Caki2 (cell line): ENCODE measurements around the gene CACNG1. TPM values are rescaled to one million over a fixed set of nuclear protein-coding genes. Genes with fewer than 3 reads are reported as not detected.

Experiments used
- DNase-seq: peaks from one replicate; pipeline ENCODE4 v3.0.0-alpha.2; 2015; ENCODE audit warnings: low read depth
- in situ Hi-C: cut with HindIII; loops from 2 replicates; pipeline ENCODE4 v1.10.0; 2016; ENCODE audit warnings: low sequenced_read_pairs, low pct_unique_long_range_greater_than_20kb, mixed read lengths
- total RNA-seq: library from RNA; depleted of rRNA; stranded (reverse); fragments of >200 nt; shearing (Covaris generic); gene quantifications from 2 replicates; pipeline ENCODE4 v1.2.3, GENCODE V29; 2014; ENCODE audit warnings: low replicate concordance; rRNA removed

The CACNG1 gene, protein sequence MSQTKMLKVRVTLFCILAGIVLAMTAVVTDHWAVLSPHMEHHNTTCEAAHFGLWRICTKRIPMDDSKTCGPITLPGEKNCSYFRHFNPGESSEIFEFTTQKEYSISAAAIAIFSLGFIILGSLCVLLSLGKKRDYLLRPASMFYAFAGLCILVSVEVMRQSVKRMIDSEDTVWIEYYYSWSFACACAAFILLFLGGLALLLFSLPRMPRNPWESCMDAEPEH
- not detected in 2 replicates for total RNA-seq

DNA sequence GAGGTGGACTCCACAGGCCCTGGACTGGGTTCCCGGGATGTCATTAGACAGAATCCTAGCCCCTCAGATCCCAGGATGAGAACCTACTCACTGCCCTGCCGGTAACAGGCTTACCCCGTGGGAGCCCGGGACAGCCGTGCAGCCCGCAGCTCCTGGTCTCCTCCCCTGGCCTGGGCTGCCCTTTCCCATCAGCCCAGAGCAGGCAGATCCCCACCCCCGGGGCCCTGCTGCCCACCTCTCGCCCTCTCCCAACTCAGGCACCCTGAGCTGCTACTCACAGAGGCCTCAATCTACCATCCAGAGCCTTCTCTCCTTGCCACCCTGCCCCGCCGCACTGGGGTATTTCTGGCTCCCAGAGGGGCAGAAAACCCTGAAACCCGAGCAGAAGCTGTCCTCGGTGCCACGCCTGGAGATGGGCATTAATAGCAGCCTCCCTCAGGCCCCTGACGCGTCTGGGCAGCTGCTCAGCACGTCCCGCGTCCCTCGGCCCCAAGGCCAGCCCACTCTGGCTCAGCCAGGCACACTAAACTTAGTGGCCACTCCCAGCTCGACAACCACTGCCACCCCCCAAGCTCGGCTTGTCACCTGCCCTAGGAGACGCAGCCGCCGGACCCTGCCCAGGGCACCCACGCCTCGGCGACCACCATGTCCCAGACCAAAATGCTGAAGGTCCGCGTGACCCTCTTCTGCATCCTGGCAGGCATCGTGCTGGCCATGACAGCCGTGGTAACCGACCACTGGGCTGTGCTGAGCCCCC, at the start of gene CACNG1:
TSS of gene CACNG1 (plus strand) at position 539 of the 757 bp plus-strand sequence. CDS start at position 646, 107 bp downstream.
- in situ Hi-C loops: no loop called here
- DNase-seq: no peak

DNA sequence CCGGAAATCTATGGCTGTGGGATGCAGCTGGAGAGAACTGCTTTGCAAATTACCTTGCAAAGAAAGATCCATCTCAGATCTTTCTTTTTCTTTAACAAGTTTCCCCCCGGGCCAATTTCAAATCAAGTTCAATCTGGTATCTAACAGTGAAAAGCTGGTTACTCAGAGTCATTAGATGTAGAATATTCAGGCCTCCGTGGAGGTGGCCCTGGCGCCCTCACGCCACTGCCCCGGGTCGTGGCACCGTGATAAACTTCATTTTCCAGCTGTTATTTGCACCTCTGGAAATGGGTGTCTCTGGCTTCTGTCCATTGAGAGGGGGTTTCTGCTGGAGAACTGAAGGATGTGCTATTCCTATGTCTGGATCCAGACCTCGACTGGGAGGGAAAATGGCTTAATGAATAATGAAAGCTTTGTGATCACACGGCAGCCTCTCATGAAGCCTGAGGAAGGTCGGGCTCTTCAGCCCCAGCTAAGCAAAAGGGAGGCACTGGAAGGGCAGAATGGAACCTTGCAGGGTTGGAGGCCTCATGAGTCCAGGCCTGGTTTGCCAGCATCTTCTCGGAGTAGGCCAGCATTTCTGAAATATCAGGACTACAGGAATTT, 49.3 kb upstream of the CACNG1 start:
- in situ Hi-C loops: no loop called here
- no peak for DNase-seq

DNA sequence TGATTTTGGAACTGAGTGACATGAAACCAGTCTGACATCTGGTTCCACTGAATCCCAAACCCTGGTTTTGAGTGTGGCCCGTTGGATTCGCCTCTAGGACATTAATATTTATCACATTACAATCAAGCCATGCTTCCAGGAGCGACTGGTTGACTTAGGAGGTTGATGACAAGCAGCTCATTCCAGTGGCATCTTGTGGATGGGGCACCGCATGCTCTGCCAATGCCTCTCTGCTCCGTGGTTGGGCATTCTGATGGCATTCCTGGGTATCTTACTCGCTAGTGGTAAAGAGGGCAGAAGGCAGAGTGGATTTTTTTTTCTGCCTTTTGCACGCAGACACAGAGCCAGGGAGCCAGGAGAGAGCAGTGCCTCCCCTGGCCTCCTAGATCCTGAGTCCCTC, 48.4 kb upstream of the CACNG1 start:
- no peak for DNase-seq
- in situ Hi-C loops: no loop called here

DNA sequence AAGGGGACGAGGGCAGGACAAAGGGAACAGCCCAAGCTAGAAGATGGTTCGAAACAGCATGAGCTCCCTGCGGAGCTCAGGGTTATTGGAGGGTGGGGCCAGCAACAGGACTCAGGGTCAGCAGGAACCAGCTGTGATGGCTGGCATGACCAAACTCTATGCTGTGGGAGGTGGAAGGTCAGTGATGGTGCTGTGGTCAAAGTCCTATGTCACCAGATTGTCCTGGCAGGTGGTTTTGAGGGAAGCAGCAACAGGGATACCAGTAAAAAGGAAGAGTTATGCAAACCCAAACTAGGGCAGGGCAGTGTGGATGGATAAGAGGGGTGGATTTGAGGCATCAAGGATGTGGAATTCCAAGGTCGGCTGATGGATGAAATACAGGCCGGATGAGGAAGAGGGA, 47.4 kb upstream of the CACNG1 start:
- in situ Hi-C loops: no loop called here
- DNase-seq: no peak

DNA sequence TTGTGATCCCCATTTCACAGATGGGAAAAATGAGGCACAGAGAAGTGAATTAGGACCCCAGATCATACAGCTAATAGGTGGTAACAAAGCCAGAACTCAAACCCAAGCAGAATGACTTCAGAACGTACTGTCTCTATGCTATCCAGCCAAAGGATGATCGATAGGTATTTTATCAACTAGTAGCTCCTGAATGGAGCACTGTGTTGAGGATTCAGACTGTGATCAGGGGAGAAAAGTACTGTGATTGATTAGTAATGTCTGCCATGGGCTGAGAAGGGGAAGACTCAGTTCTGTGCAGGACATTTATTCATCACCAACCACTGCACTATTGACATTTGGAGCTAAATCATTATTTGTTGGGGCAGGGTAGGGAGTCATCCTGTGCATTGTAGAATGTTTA, 41.1 kb upstream of the CACNG1 start:
- no peak for DNase-seq

DNA sequence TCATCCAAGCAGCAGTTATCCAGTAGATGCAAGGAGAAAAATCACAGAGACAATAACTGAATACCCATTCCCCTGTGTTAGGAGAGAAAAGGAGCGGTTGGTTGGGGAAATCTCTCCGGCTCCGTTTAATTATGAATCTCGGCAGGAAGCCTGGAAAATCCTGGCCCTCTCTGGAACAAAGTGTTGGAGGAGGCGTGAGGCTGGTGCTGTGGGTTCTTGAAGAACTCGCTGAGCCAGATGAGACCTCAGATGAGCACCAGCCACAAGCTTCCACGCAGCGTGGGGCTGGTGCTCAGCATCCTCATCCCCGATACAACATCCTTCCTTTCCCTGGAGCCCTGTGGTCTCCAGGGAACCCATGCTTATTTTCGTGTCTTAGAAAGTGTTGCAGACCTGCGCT, 40.2 kb upstream of the CACNG1 start:
- in situ Hi-C loops: no loop called here
- no peak for DNase-seq

More for the DNA sequence above, 41.1 kb upstream of the CACNG1 start:
- in situ Hi-C loops: no loop called here

DNA sequence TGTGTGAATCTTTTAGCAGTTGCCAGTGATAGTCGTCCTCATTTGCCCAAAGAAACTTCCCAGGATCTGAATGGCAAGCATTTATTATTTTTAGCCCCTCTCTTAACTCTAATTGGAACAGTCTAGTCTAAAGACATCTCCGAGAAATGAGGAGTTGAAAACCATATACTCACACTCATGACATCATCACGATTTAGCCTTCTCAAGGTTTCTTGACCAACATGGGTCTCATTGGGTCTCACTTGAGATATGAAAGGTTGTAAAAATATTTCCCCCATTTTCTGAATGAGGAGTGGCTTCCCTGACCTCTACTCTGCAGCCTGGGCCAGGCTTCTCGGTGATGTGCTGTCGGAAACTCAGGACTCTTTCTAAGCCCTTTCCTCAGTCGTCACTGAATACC, 37.1 kb upstream of the CACNG1 start:
- in situ Hi-C loops: no loop called here
- DNase-seq: no peak

DNA sequence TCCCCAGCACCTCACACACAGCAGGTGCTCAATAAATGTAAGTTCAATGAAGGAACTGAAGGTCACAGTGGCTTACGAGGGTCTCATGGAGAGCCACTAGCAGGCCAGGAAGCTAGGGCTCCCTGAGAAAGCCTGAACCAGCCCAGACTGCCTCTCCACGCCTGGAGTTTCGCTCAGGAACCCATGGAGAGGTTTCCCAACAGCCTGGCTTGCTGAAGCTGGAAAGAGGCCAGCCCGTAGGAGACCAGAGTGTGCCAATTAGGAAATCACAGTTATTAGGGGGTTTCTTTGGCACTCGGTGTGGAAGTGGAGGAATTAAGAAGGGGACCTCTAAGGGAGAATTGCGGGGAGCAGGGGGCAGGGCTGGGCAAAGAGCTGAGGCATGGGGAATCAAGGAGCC, 36.3 kb upstream of the CACNG1 start:
- in situ Hi-C loops: no loop called here
- DNase-seq: no peak

DNA sequence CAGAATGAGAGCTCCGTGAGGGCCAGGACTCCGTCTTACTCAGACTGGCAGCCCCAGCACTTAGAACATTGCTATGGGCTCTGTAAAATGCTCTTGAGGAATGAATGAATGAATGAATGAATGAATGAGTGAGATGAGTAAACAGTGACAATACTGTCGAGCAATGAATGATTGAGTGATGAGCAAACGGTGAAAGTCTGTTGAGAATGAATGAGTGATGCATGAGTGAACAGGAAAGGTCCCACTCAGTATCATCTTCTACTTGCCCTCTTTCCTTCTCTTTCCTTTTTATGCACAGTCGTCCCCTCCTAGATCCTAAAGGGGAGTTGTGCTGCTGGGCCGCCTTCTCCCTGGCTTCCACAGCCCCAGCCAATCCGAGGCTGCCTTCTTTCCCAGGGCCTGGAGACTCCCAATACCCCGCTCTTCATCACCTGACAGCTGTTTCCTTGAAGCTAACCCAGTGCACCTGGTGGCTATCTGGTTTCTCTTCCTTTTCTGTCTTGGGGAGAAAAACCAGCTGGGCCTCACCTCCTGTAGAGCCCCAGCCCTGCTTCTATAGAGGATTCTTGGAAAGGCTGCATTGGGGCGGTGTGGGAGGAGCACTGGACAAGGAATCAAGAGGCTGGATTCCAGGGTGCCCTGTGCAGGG, 32.7 kb upstream of the CACNG1 start:
- no peak for DNase-seq
- in situ Hi-C loops: no loop called here

DNA sequence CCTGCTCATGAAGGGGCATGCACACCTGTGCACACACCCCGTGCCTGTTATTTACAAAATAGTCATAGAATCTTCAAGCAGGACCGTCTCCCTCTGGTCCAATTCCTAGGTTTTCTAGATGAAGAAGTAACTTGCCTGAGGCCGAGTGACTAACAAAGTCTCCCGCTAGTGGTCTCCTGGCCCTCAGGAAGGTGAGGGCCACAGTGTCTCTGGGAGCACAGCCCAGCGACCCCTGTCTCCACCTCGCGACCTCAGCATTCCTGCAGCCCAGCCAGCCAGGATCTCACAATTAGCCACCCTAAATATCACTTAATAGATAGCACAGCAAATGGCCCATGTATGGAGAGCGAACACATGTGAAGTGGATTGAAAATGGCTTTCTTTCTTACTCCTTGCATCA, 30.5 kb upstream of the CACNG1 start:
- DNase-seq: no peak
- in situ Hi-C loops: no loop called here

DNA sequence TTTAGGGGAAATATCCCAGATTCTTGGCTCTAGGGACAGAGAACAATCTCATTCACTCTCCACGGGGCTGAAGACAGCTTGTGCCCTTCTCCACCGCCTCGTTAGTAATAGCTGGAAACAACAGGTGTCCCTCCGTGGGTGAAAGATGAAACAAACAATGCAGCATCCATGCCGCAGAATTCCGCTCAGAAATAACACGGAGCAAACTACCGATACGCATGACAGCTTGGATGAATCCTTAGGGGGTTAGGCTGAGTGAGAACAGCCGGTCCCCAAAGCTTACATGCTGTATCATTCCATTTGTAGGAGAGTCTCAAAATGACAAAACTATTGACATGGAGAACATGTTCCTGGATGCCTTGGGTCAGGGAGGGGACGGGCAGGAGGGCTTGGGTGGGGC, 29.4 kb upstream of the CACNG1 start:
- no peak for DNase-seq
- in situ Hi-C loops: no loop called here

DNA sequence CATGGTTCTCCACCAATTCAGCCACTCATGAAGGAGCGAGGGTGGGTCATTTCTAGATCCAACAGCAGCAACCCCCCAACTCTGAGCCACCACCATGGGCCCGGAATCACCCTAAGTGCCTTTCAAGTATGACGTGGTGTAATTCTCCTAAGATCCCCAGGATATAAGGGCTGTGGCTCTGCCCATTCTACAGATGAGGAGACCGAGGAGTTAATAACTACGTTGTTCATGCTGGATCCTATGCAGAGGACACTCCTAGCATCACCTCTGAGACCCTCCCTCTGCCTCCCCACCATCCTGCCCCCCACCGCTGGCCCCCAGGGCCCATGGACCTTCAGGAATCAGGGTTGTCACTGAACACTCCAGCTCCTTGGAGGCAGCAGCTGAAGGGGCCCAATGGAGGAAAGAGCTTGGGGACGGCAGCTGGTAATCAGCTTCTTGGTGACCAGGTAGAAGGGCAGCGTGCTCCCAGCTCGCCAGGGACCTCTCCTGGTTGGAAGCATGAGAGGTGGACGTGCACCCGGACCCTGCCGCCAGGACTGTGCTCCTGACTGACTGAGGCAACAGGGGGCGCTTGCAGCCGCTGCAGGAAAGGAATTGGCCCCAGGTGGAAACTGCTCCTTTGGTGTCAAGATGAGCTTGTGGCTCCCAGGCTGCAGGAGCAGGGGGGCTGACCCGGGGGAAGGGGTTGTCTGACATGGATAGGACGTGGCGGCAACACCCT, 28.2 kb upstream of the CACNG1 start:
- in situ Hi-C loops: no loop called here
- DNase-seq: no peak

DNA sequence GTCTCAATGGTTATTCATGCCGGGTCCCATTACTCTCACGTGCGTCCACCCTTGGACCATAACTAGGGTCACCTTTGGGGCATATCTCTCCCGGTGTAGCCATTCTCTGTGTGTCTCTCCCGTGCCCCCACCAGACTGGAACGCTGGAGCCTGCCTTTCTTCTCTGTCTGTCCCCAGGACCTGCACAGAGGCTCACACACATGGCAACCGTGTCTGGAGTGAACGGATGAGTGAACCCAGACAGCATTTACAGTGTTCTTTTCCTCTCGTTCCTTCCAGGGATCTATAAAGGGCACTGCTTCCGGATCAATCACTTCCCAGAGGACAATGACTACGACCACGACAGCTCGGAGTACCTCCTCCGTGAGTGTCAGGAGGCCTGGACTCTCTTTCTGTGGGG, 26.4 kb upstream of the CACNG1 start:
- in situ Hi-C loops: no loop called here

DNA sequence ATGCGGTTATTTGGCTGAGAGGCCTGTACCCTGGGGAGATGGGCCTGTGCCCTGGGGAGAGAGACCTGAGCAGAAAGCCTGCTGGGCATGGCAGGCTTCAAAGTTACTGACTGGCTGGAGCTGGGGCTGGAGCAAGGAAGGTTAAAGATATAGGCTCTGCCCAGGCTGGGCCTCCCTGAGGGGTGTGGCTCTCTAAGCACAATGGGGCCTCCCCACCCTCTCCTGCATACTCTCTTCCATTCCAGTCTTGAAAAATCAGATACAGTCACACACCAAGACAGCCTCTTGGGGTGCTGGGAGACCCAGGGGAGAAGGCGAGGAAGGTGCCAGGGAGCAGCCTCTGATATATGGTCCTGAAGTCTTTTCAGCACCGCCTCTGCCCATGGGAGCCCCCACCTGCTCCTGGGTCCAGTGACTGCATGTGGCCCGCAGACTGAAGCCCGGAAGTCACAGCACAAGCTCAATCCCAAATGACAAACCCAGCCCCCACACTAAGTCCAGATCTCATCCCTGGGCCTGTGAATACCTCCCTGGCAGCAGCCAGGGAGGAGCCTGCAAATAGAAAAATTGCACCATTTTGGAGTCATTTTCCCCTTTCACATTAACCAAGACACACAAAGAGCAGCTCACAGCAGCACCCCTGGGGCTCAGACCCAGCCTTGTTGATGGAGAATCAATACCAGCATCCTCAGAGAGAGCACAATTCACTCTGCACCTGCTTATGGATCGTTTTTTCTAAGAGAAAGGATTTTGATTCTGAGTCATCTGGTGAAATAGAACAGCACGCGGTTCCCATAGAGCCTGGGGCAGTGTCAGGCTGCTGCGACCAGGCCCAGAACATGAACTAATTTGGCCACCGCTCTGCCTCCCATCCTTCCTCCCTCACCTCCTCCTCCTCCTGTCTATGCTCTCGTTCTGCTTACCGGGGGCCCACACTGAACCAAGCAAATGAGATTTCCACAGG, 25.6 kb upstream of the CACNG1 start:
- no peak for DNase-seq
- in situ Hi-C loops: no loop called here

More for the DNA sequence above, 26.4 kb upstream of the CACNG1 start:
- DNase-seq: no peak

DNA sequence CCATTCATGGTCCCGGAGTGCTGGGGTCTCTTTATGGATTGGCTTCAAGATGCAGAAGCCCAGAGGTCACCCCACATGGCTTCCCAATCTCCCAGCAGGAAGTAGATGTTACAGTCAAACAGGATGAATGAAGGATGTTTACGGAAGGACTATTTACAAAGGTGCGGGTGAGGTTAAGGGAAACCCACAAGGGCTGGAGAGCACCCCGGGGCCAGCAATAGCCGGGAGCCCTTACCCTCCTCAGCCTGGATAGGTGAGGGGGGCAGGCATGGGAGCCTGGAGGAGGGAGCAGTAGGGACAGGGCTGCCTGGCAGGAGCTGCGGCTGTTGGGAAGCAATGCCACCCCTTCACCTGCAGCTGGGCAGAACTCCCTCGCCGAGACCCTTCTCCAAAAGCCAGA, 24.5 kb upstream of the CACNG1 start:
- in situ Hi-C loops: no loop called here
- DNase-seq: no peak

DNA sequence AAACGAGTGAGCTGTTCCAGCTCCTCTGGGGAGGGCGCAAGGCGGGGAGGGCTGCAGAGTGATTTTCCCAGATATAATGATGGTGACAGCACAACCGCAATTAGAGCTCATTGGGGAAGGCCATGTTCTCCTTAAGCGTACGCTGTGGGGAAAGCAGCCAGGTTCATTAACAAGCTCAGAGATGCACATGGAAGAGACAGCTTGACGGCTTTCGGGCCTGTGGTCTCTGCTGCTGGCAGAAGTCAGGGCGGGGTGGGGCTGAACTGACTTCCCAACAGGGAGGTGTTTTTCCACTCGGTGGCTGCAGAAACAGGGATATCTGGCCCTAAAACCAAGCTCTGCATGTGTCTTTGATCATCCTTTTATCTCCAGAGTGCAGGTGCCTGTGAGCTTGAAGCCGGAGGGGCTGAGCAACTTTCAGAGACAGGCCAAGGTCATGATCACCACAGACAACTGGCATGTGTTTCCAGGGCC, 24.0 kb upstream of the CACNG1 start:
- in situ Hi-C loops: no loop called here
- no peak for DNase-seq

DNA sequence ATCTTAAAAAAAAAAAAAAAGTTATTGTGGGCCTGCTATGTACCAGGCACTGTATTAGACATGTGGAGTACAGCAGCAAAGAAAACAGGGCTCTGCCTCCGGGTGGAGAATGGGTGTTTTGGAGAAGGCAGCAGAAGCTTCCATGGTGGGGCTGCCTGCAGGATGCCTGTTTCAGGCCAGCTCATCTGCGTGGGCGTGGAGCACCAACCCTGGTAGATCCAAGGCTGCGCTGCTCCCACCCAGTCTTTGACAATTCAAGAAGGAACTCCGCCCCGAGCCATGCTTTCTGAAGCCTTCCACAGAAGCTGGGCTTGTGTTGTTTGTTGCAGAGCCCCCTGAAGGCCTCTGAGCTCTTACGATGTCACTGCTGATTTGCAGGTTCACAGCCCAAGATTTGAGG, 23.2 kb upstream of the CACNG1 start:
- in situ Hi-C loops: no loop called here
- DNase-seq: no peak
